ENCODE measurements around the gene RGMB. TPM values are rescaled to one million over a fixed set of nuclear protein-coding genes. Genes with fewer than 3 reads are reported as not detected.
A peak's percentile ranks its signal among the peaks of the same experiment; 100 is the strongest.

Gene RGMB
- 10 to 100 TPM; 14.6 to 22.8 (median 16.8) TPM for total RNA-seq
- 6.2 TPM for total RNA-seq (2013)
- total RNA-seq, result 5.3 to 43.5 (median 17.5) reads per million in 29 experiments

GRCh38 chr5:98773464-98774191 is at the start of gene RGMB:
Gene RGMB, plus strand, starts transcription at chr5:98773663. Its CDS starts 408 bp downstream, at chr5:98774071.
- under 1% methylated on average over 83 of the region's 84 CpGs for WGBS (ENCODE audit: insufficient coverage)
- DNase-seq (peak; percentile 78 to 90 (median 85)), ATAC-seq (replicated peaks in 1 of 4) (peak; percentile 86 to 89 (median 88))
- Histone ChIP-seq H3K36me3 (ENCODE audit: control insufficient read depth in 2 of 2, extremely low read depth in 1 of 2, insufficient read depth in 1 of 2, low read length in 1 of 2) (no peaks in the 10 kb centered on the region), H3K9me3 (no peaks in the 10 kb centered on the region), H3K27ac (ENCODE audit: low read length) (peak within 1 kb of the TSS; percentile 30), H3K27me3 (replicated peaks in 1 of 2; ENCODE audit: control insufficient read depth in 2 of 2, extremely low read depth in 1 of 2, insufficient read depth in 2 of 2, low read length in 1 of 2) (peaks cover 5 to 31% of the 10 kb centered on the region in 2 experiments), H3K4me3 (ENCODE audit: control insufficient read depth in 1 of 2, extremely low read depth in 1 of 2, low read length in 1 of 2) (peak within 1 kb of the TSS; percentile 66 to 98), H3K4me1 (ENCODE audit: control insufficient read depth in 1 of 2, extremely low read depth in 1 of 2, insufficient read depth in 2 of 2, low read length in 2 of 2) (peaks cover 39 to 42% of the 10 kb centered on the region in 2 experiments)
- Mint-ChIP-seq H3K27ac (peak within 1 kb of the TSS; percentile 97 to 98), H3K36me3 (no peaks in the 10 kb centered on the region), H3K4me3 (peak within 1 kb of the TSS; percentile 96 to 99 (median 98)), H3K27me3 (peaks cover 1 to 11% of the 10 kb centered on the region in 2 donors), H3K4me1 (peaks cover 65 to 67% (median 66%) of the 10 kb centered on the region in 3 donors), H3K9me3 (no peaks in the 10 kb centered on the region)
- ChIA-PET CTCF (interaction anchor here (0.6 to 3.1 kb wide), 2 partner anchors 22 to 48 kb away, joined by 5 to 21 read pairs; no protein-coding TSS in a partner anchor), POLR2A (interaction anchor here in 1 of 2 donors (1.0 kb wide), 1 partner anchor 11 kb away, joined by 3 read pairs; no protein-coding TSS in a partner anchor)

GRCh38 chr5:98726258-98726657 is 47.2 kb upstream of the RGMB start:
- CTCF ChIA-PET, result interaction anchor here in 1 of 2 donors (0.6 to 0.7 kb wide), 2 partner anchors 9 to 47 kb away, joined by 3 to 5 read pairs; no protein-coding TSS in a partner anchor
- Histone ChIP-seq H3K4me1 (ENCODE audit: control insufficient read depth in 1 of 2, extremely low read depth in 1 of 2, insufficient read depth in 2 of 2, low read length in 2 of 2) (no peaks in the 10 kb centered on the region), H3K27ac (ENCODE audit: low read length) (no peak overlapping the region), H3K36me3 (ENCODE audit: control insufficient read depth in 2 of 2, extremely low read depth in 1 of 2, insufficient read depth in 1 of 2, low read length in 1 of 2) (no peaks in the 10 kb centered on the region), H3K4me3 (ENCODE audit: control insufficient read depth in 1 of 2, extremely low read depth in 1 of 2, low read length in 1 of 2) (no peak overlapping the region), H3K9me3 (no peaks in the 10 kb centered on the region), H3K27me3 (replicated peaks in 1 of 2; ENCODE audit: control insufficient read depth in 2 of 2, extremely low read depth in 1 of 2, insufficient read depth in 2 of 2, low read length in 1 of 2) (no peaks in the 10 kb centered on the region)
- WGBS (ENCODE audit: insufficient coverage), result no CpG with 5 or more reads among the region's 2 CpGs
- Mint-ChIP-seq H3K27me3 (peaks cover 0 to 23% of the 10 kb centered on the region in 2 donors), H3K9me3 (no peaks in the 10 kb centered on the region), H3K27ac (no peak overlapping the region), H3K4me3 (no peak overlapping the region), H3K4me1 (no peaks in the 10 kb centered on the region), H3K36me3 (no peaks in the 10 kb centered on the region)
- ATAC-seq (replicated peaks in 1 of 4) (no peak), DNase-seq (no peak)
- POLR2A ChIA-PET, result no interaction called here

DNA sequence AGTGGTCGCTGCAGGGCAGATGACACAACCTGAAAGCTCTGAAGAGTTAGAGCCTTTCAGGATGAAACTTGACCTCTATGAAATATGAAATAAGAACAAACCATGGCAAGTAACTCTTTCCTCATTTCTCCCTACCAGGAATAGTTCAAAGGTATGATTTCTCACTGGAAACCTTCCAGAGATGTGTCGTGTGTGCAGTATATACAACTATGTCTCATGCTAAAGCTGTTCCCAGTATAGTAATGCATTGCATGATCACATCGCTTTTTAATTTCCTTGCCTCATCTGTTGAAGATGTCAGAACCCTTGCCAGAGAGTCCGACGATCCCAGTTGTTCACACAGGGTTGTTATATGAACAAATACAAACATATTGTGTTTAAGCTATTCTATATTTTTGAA is 45.8 kb upstream of the RGMB start:
- DNase-seq (no peak), ATAC-seq (replicated peaks in 1 of 4) (no peak)
- no peaks in the 10 kb centered on the region for H3K27me3 ChIP-seq (replicated peaks in 1 of 2; ENCODE audit: control insufficient read depth in 2 of 2, extremely low read depth in 1 of 2, insufficient read depth in 2 of 2, low read length in 1 of 2)
- WGBS (ENCODE audit: insufficient coverage), result 100% methylated on average over 1 of the region's 5 CpGs
- POLR2A ChIA-PET, result no interaction called here
- CTCF ChIA-PET, result no interaction called here
- H3K4me3 ChIP-seq (ENCODE audit: control insufficient read depth in 1 of 2, extremely low read depth in 1 of 2, low read length in 1 of 2), result no peak overlapping the region
- H3K36me3 Mint-ChIP-seq, result no peaks in the 10 kb centered on the region
- H3K36me3 ChIP-seq (ENCODE audit: control insufficient read depth in 2 of 2, extremely low read depth in 1 of 2, insufficient read depth in 1 of 2, low read length in 1 of 2), result no peaks in the 10 kb centered on the region
- no peaks in the 10 kb centered on the region for H3K4me1 Mint-ChIP-seq
- H3K9me3 ChIP-seq, result no peaks in the 10 kb centered on the region
- no peaks in the 10 kb centered on the region for H3K9me3 Mint-ChIP-seq
- H3K27ac ChIP-seq (ENCODE audit: low read length), result no peak overlapping the region
- H3K4me1 ChIP-seq (ENCODE audit: control insufficient read depth in 1 of 2, extremely low read depth in 1 of 2, insufficient read depth in 2 of 2, low read length in 2 of 2), result no peaks in the 10 kb centered on the region
- no peak overlapping the region for H3K27ac Mint-ChIP-seq
- H3K27me3 Mint-ChIP-seq, result peaks cover 4 to 27% of the 10 kb centered on the region in 2 donors
- H3K4me3 Mint-ChIP-seq, result no peak overlapping the region

DNA sequence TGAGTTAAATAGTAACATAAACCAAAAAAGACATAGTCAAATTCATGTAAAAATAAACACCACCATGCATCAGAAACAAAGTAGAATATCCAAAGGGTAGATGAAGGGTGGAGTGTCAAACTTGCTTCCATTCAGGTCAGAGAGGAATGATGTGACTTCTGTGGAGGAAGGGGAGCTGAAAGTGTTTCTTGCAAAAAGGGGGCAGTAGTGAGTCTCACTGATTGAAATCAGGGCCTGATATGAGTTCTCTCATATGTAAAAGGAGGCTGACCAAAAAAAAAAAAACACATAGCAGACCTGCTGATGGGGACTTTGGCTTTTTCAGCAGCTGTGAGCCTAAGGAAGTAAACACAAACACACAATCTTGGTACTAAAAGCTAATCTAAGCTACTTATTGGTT is 38.8 kb upstream of the RGMB start:
- Histone ChIP-seq H3K4me3 (ENCODE audit: control insufficient read depth in 1 of 2, extremely low read depth in 1 of 2, low read length in 1 of 2) (no peak overlapping the region), H3K27me3 (replicated peaks in 1 of 2; ENCODE audit: control insufficient read depth in 2 of 2, extremely low read depth in 1 of 2, insufficient read depth in 2 of 2, low read length in 1 of 2) (no peaks in the 10 kb centered on the region), H3K27ac (ENCODE audit: low read length) (no peak overlapping the region), H3K9me3 (no peaks in the 10 kb centered on the region), H3K36me3 (ENCODE audit: control insufficient read depth in 2 of 2, extremely low read depth in 1 of 2, insufficient read depth in 1 of 2, low read length in 1 of 2) (no peaks in the 10 kb centered on the region), H3K4me1 (ENCODE audit: control insufficient read depth in 1 of 2, extremely low read depth in 1 of 2, insufficient read depth in 2 of 2, low read length in 2 of 2) (no peaks in the 10 kb centered on the region)
- Mint-ChIP-seq H3K27me3 (peaks cover 24 to 36% of the 10 kb centered on the region in 2 donors), H3K27ac (no peak overlapping the region), H3K4me1 (no peaks in the 10 kb centered on the region), H3K36me3 (peaks cover 4% of the 10 kb centered on the region), H3K4me3 (no peak overlapping the region), H3K9me3 (peaks cover 0 to 6% (median 0%) of the 10 kb centered on the region in 3 donors)
- ChIA-PET POLR2A (no interaction called here), CTCF (interaction anchor here (0.7 kb wide), 2 partner anchors 8 to 35 kb away, joined by 3 read pairs; no protein-coding TSS in a partner anchor)
- DNase-seq, result no peak
- no peak for ATAC-seq (replicated peaks in 1 of 4)

GRCh38 chr5:98735806-98736507 is 37.5 kb upstream of the RGMB start:
- Mint-ChIP-seq H3K27me3 (peaks cover 24 to 39% of the 10 kb centered on the region in 2 donors), H3K9me3 (peaks cover 0 to 6% (median 0%) of the 10 kb centered on the region in 3 donors), H3K36me3 (peaks cover 4% of the 10 kb centered on the region), H3K4me1 (no peaks in the 10 kb centered on the region), H3K27ac (no peak overlapping the region), H3K4me3 (no peak overlapping the region)
- WGBS (ENCODE audit: insufficient coverage), result no CpG with 5 or more reads among the region's 1 CpG
- no peaks in the 10 kb centered on the region for H3K36me3 ChIP-seq (ENCODE audit: control insufficient read depth in 2 of 2, extremely low read depth in 1 of 2, insufficient read depth in 1 of 2, low read length in 1 of 2)
- H3K27me3 ChIP-seq (replicated peaks in 1 of 2; ENCODE audit: control insufficient read depth in 2 of 2, extremely low read depth in 1 of 2, insufficient read depth in 2 of 2, low read length in 1 of 2), result no peaks in the 10 kb centered on the region
- ATAC-seq (replicated peaks in 1 of 4) (no peak), DNase-seq (no peak)
- no peak overlapping the region for H3K4me3 ChIP-seq (ENCODE audit: control insufficient read depth in 1 of 2, extremely low read depth in 1 of 2, low read length in 1 of 2)
- CTCF ChIA-PET, result no interaction called here
- H3K9me3 ChIP-seq, result no peaks in the 10 kb centered on the region
- no peaks in the 10 kb centered on the region for H3K4me1 ChIP-seq (ENCODE audit: control insufficient read depth in 1 of 2, extremely low read depth in 1 of 2, insufficient read depth in 2 of 2, low read length in 2 of 2)
- no peak overlapping the region for H3K27ac ChIP-seq (ENCODE audit: low read length)
- POLR2A ChIA-PET, result no interaction called here

DNA sequence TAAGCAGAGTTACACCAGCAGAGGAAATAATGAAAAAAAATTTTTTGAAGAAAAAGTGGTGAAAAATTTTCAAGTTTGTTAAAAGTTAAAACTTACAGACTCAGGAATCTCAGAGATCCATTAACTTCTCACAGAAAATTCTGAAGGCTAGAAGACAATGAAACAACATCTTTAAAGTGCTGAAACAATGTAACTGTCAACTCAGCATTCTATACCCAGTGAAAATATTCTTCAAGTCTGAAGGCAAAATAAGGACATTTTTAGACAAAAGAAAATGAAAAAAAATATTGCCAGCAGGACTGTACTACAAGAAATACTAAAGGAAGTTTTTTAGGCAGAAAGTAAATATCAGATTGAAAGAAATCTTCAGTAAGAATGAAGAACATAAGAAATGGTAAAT is 36.7 kb upstream of the RGMB start:
- Mint-ChIP-seq H3K27me3 (peaks cover 24 to 39% of the 10 kb centered on the region in 2 donors), H3K36me3 (peaks cover 4% of the 10 kb centered on the region), H3K4me3 (no peak overlapping the region)

More for the DNA sequence above, 36.7 kb upstream of the RGMB start:
- no peaks in the 10 kb centered on the region for H3K27me3 ChIP-seq (replicated peaks in 1 of 2; ENCODE audit: control insufficient read depth in 2 of 2, extremely low read depth in 1 of 2, insufficient read depth in 2 of 2, low read length in 1 of 2)
- ChIA-PET CTCF (no interaction called here), POLR2A (no interaction called here)
- H3K4me1 Mint-ChIP-seq, result no peaks in the 10 kb centered on the region
- H3K36me3 ChIP-seq (ENCODE audit: control insufficient read depth in 2 of 2, extremely low read depth in 1 of 2, insufficient read depth in 1 of 2, low read length in 1 of 2), result no peaks in the 10 kb centered on the region
- no peak overlapping the region for H3K27ac Mint-ChIP-seq
- DNase-seq (no peak), ATAC-seq (replicated peaks in 1 of 4) (no peak)
- H3K9me3 Mint-ChIP-seq, result peaks cover 0 to 6% (median 0%) of the 10 kb centered on the region in 3 donors
- no peaks in the 10 kb centered on the region for H3K4me1 ChIP-seq (ENCODE audit: control insufficient read depth in 1 of 2, extremely low read depth in 1 of 2, insufficient read depth in 2 of 2, low read length in 2 of 2)
- H3K4me3 ChIP-seq (ENCODE audit: control insufficient read depth in 1 of 2, extremely low read depth in 1 of 2, low read length in 1 of 2), result no peak overlapping the region
- no peaks in the 10 kb centered on the region for H3K9me3 ChIP-seq
- H3K27ac ChIP-seq (ENCODE audit: low read length), result no peak overlapping the region
